Stimulated activated CD8-positive, alpha-beta memory T cell treated with anti-CD3 and anti-CD28 coated beads, Interleukin-7, amount 100 ng/mL, for 24 hours (primary cell): Measurements from ENCODE around the gene SMG9.
"Not testable (repeated sequence)": the region's sequence is repeated elsewhere in the genome, so short reads cannot be mapped to it uniquely, and the experiment has no call there.

Source experiments
- DNase-seq: peaks from one replicate; pipeline ENCODE4 v3.0.0-alpha.2; 2020; ENCODE audit warnings: low read depth

Gene SMG9

DNA sequence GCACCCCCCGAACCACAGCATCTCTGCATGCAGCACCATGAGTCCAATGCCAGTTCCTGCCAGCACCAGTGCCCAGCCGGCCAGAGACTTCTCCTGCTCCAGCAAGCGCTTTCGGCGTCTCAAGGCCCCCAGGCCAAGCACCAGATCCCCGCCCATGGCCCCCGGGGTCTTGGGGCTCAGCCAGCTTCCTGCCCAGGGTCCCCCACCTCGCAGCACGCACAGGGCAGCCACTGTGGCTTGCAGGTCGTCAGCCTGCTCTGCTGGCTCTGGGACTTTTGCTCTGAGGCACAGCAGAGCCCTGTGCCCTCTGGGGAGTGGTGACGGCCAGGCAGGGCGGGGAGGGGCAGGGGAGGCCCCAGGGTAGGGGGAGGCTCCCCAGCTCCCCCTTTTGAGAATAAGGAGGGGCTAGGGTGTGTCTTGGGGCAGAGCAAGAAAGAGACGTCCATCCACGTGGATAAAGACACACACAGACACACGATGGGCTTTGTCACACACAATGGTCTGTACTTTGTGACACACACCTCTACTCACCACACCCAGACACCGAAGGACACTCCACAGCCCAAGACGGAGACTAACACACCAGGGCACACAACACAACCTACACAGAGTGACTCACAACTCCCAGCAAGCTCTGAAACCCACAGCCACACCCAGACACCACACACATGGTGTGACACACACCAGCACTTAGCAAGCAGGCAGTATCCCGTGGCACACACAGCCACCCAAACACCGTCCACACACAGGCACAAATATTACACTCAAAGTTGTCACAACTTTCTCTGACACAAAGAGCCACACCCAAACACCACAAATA, 26.2 kb upstream of the SMG9 start, which contains the start of gene KCNN4:
Gene KCNN4, minus strand, starts transcription at position 268 of the 820 bp plus-strand sequence. Its CDS starts 112 bp downstream, at position 156.
- DNase-seq = peak; percentile 48

DNA sequence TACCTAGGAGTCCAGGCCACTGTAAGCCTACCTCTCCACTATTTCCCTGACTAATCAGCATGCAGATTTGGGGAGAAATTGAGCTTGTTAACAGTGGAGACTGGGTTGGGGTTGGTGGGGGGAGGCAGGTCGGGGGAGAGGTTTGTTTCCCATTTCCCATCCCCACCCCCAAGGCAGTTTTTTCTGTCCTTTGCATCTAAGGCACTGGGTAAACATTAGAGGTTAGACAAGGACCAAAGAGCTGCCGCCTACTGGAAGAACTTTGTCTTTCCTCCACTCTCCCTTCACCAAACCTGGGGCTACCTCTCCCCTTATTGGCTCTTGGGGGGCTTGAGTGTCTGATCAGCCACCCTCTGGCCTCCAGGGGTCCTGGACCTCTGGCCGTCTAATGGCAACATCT, 25.1 kb upstream of the SMG9 start:
- DNase-seq = no peak

DNA sequence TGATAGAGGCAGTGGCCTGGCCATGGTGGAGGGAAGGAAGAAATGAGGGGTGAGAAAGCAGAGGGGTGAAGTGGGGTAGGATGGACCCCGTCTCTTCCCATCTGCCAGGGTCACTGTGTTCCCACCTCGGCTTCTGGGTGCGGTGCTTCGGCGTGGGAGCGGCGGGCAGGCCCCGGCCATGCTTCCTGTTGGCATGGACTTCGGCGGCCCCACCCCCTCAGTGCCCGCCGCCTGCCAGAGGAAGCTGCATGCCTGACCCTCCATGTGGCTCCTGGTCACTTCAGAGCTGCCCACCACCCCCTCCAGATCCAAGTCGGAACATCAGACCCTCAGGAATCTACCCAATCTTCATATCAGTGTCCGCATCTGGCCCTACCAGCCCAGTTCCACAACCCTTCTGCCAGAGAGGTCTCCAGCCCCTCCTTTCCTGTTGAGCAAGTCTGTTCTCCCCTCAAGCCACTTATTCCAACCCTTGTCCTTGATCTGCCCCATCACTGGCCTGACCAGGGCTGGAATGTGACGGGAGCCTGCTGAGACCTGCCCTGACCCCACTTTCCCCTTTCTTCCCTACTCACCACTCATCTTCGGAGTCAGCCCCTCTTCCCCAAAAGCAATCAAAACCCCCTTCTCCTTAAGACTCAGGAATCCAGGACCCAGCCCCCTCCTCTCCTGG, 24.5 kb upstream of the SMG9 start:
- no peak for DNase-seq

DNA sequence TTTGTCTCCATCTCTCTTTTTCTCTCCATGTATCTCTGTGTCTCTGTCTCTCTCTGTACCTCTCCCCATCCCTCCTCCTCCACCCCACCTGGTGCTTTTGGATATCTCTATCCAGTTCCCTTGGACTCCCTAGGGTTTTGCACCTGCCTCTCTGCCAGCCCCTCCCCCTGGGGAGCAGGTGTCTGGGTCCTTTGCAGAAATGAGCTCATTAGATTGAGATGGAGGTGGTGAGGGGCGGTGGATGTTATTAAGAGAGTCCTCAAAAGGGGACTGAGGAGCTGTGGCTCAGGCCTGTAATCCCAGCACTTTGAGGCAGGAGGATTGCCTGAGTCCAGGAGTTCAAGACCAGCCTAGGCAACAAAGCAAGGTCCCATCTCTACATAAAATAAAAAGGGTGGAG, 23.9 kb upstream of the SMG9 start:
- no peak for DNase-seq

DNA sequence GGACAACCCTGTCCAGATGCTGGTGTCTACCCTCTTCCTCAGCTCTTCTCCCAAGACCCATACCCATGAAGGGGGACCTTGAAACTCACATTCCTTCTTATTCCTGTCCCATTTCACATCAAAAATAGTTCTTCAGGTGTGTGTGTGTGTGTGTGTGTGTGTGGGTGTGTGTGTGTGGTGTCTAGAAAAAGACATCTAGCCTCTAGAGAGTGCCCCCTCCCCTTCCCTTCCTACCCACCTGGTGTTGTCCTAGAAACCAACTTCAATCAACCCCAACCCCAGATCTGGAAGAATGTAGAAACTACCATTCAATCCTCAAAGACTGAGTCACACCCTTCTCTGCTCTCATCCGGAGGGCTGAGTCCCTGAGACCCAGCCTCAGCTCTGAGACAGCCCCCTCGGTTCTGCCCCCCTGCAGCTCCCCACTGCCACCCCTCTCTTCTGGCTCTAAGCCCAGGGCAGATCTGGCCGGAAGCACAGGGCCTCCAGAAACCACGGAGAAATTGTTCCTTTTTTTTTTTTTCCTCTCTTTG, 22.5 kb upstream of the SMG9 start:
- no peak for DNase-seq

DNA sequence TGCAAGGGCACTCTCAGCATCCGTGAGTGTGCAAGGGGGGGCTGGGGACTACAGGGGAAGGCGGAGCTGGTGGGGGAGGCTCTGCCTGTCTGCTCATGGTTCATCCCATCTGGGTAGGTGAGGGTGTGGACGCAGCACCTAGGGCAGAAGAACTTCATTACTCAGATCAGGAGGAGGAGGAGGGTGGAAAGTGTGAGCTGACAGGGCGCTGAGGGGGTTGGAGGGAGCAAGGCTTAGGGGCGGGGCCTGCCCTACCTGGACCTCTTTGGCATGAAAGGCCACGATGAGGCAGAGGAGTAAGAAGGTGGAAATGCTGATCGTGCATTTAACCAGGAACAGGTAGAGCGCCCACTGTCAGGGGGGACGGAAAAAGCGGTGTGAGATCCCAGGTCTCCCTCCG, 21.5 kb upstream of the SMG9 start:
- no peak for DNase-seq

DNA sequence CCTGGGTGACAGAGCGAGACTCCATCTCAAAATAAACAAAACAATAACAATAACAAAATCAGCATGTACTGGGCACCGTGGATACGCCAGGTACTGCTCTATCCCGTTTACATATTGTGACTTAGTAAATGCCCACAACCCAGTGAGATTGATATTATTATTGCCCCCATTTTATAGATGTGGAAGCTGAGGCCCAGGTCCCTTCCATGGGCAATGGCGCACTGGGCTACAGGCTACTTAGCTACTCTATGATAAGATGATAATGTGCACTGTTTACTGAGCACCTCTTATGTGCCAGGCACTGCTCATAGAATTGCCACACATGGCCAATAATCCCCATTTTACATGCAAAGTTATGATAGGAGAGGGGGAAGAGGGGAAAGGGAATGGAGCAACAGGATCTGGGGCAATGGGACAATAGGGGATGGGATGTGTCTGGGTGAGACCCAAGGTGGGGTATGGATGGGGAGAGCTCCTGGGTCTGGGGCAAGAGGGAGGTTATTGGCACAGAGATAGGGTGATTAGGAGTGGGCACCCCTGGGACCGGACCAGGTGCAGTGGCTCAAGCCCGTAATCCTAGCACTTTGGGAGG, 20.6 kb upstream of the SMG9 start:
- DNase-seq = no peak

DNA sequence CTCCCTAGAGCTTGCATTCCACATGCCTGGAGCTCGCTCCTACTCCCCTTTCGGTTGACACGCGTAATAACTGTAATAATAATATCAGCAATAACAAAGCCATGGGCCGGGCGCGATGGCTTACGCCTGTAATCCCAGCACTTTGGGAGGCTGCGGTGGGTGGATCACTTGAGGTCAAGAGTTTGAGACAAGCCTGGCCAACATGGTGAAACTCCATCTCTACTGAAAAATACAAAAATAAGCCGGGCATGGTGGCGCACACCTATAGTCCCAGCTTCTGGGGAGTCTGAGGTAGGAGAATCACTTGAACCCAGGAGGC, 20.1 kb upstream of the SMG9 start:
- not testable (repeated sequence) for DNase-seq

DNA sequence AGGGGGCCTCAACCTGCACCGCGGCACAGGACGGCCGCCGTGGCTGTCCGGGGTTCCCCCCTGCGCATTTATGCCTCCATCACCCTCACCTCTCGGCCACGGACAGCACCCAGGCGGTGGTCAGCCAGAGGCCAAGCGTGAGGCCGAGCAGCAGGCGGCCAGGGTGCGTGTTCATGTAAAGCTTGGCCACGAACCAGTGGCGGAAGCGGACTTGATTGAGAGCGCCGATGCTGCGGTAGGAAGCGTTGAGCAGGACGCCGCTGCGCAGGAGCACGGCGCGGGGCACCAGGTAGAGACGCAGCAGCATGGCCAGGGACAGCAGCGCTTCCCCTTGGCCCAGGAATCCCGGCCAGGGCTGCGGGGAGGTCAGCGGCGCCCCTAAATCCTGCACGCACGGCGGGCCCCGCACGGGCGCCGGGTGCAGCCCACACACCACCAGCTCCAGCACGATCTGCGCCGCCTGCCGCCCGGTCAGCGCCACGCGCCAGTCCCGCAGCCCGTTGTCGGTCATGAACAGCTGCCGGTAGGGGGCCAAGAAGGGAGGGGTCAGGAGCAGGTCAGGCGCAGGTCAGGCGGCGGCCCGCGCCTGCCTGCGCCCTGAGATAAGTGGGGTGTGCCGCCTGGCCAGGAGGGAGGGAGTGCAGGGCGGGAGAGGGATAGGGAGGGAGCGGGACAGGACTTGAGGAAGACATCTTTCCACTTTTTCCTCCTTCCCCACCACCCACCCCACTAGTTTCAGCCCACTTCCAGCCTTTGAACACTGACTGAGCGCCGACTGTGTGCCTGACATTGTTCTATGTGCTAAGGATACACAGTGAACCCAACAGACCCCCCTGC, 19.6 kb upstream of the SMG9 start:
- no peak for DNase-seq

DNA sequence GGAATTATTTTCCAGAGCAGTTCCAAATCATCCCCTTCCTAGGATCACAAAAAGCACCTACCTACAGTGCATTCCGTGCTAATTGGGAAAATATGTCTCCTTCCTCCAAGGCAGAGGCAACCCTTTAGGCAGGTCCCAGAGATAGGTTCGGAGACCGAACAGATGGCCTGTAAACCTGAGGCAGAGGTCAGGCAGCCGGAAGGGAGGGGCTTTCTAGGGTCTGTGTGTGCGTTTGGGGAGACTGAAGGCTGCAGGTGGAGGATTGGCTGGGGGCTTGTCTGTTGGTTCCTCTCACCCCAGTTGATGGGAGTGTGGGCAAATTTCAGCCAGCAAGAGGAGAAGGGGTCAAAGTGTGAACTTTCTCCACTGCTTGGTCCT, 19.0 kb upstream of the SMG9 start:
- no peak for DNase-seq

DNA sequence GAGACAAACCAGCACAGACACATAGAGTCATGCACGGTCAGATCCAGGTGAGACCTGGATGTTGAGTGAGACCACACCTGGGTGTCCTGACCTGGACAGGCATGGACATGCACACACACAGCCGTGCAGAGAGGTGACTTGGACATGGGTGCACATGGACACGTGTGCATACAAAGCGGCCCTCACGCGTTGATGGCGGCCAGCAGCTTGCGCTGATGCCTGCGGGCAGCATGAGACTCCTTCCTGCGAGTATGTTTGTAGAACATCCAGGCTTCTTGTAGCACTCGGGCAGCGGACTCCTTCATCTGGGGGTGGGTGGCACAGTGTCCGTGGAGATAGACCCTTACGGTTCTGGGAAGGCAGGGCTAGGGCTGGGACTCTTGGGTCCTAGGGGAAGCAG, 14.5 kb upstream of the SMG9 start:
- DNase-seq = no peak

DNA sequence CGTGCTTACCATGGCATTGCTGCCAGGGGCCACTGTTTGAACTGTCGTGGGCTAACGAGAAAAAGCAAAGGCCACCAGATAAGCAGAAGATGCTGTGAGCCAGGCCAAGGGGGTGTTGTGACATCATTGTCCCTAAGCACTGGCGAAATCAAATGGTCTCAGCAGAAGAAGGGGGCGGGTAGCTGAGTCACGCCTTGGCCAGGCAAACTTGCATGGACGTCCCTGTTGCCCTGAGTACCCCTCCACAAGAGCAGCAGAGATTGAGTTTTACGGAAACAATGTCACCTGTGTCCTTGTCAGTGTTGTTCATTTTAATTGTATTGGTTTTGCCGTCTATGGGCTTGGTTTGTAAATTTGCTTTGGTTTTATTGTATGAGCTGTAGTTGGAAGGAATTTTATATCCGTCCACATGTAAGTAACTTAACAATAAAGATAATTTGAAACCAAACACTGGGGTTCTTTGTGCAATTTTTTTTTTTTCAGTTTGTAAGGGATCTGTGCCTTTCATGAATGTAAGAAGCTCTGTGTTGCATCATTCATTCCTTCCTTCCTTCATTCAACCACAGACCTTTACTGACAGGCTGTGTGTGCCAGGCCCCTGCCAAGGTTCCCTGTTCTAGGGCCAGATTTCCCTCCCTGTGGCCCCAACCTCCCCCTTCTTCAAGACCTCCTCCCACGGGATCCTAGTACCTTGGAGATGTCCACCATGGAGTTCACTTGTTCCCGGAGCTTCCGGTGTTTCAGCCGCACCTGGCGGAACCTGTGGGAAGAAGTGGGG, 13.7 kb upstream of the SMG9 start:
- no peak for DNase-seq

DNA sequence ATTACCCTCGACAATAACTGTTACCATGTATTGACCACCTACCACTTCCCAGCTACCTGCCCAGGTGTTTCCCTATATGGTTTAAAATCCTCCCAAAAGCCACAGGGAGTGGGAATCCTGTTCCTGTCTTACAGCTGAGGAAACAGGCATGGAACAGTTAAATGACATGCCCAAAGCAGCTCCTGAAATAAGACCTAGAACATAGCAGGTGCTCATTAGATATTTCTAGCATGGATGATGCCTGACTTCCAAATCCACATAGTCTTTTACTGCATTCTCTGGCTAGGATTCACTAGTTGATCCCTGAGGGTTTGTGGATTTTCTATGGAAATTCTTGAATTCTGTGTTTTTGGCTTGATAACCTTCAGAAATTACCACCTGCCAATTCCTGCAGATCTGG, 13.1 kb upstream of the SMG9 start:
- DNase-seq = no peak

DNA sequence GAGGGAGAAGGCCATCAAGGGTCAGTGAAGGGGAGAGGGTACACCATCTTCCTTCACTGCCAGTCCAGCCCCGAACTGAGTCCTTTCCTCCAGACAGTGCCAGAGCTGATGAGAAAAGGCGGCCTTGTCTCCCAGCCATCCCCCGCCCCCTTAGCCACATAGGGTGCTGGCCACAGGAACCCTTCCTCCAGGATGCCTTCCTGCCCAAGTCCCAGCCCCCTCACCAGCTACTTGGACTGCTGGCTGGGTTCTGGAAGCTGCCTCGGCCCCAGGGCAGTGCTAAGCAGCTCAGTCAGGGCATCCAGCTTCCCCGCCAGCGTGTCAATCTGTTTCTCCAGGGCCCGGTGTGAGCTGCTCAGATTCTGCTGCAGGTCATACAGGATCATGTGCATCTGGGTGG, 12.6 kb upstream of the SMG9 start:
- no peak for DNase-seq

DNA sequence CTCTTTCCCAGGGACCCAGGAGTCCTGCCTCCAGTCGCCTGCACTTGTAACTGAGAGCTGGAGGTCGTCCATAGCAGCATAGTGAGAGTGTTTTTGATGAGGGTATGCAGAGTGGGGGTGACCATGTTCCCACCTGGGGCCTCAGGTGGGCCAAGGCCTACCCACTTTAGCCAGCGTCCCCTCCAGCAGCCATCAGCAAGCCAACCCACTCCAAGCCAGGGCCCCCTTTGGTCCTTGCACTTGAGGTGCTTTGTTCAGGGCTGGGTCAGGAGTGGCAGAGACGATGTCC, 11.9 kb upstream of the SMG9 start:
- DNase-seq = no peak

DNA sequence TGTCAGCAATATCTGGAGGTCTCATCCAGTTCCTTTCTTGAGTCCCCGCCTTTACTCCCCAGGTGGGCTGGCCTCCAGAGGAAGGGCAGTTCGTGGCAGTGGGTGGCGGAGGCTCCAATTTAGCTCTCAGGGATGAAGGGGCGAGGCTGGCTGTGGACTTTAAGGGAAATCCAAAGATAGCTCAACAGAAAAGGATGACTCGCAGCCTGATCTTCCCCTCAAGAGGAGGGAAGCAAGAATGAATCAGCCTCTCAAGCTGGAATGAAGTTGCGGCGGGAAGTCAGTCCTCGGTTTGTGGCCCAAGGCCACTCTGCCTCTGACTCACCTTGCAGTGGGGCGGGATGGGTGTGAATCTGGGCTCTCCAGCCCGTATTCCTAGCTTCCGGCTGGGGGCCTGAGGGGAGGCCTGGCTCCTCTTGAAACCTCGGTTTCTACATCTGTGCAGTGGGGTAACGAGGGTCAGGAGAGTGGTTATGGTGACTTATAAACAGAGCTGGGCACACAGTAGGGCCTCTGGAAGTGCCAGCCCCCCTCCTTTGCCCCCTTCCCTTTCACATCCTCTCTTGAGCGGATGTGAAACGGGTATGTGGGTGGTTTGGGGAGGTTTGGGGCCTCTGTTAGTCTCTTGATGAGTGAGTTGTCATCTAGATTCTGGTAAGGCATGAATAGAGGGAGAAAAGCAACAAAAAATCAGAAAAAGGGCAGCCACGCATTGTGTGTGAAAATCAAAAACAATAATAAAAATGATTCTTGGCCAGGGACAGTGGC, 10.5 kb upstream of the SMG9 start:
- DNase-seq = peak; percentile 56

DNA sequence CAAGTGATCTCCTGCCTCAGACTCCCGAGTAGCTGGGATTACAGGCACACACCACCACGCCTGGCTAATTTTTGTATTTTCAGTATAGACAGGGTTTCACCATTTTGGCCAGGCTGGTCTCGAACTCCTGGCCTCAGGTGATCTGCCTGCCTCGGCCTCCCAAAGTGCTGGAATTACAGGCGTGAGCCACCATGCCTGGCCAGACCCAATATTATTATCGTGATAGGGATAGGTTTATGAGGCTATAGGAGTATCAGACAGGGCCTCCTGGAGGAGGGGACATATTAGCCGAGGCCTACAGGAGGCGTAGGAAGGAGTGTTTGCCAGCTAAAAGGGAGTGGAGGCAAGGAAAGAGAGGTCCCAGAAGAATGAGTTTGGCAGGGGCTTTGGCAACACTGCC, 9.9 kb upstream of the SMG9 start:
- not testable (repeated sequence) for DNase-seq

DNA sequence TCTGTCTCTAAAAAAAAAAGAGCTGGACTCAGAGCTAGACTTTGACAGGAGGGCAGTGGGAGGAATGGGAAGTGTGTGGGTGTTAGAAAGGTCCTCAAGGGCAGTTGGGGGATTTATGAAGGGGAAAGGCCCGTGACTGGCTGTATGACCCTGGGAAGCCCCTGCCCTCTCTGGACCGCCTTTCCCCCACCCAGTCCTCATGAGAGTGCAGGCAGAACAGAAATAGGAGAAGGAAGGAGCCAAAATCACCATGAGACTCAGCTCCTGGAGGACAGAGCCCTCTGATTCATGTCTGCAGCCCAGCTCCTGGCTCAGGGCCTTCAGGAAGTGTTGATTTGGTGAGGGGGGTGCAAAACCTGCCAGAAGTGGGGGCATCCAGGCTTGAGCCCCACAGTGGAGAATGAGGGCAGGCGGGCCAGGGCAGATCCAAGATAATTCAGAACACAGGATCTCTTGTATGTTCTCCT, 8.7 kb upstream of the SMG9 start:
- no peak for DNase-seq

DNA sequence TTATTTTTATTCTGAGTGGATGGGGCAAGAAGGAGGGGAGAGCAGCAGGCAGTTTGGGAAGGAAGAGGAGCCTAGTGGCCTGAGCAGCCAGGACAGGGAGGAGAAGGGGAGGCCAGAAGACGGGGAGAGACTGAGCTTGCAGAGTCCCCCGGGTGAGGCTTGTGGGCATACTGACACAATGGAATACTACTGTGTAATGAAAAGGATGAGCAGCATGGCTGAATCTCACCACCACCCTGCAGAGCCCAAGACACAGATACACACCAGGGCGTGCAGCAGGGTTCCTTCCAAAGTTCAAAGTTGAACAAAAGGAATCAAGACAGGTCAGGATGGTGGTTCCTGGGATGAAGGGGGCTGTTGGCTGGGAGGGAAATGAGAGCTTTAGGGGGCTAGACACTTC, 8.1 kb upstream of the SMG9 start:
- no peak for DNase-seq

DNA sequence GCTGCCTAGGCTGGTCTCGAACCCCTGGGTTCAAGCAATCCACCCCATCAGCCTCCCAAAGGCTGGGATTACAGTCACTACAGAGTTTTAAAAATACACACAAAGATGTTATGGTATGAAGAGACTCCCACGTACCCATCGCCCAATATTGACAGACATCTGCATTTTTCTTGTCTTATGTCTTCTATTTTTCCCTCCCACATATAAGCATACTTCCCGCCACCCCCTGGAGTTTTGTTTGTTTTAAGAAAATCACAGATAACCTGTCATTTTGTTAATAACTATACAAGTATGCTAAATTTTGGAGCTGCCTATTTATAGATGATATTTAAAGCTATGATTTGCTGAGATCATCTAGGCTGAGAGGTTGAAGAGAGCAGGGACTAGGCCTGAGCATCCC, 6.2 kb upstream of the SMG9 start:
- DNase-seq = no peak

DNA sequence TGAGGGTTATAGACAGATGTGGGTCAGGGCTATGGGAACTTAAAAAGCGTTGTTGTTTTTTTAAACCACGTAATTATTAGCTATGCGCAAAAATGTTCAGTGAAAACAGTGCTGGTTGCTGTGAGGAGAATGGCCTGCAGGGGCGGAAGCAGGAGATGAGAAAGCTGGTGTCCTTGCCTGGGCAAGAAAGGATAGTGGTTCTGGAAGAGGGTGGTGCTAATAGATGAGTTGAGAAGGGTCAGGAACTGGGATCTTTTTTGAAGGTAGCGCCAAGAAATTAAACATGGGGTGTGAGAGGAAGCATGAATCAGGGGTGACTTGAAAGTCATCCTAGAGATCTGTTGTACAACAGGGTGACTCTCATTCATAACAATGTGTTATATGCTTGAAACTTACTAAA, 4.8 kb upstream of the SMG9 start:
- DNase-seq = no peak
